Fibroblast of lung (primary cell): ENCODE measurements around the gene SLC6A7.

Experiments
- CTCF ChIP-seq, 2 donors: IDR thresholded peaks in 1 of 2; conservative IDR thresholded peaks in 1 of 2; 1 replicate in 1 of 2; 2 replicates in 1 of 2; pipeline ENCODE4 v1.5.1; 2011 to 2012; ENCODE audit warnings: low read length in 2 of 2, control low read depth in 1 of 2, inconsistent platforms in 1 of 2, low read depth in 1 of 2, mild to moderate bottlenecking in 1 of 2
- EZH2 ChIP-seq: IDR thresholded peaks from 2 replicates; pipeline ENCODE4 v1.5.1; 2012; ENCODE audit warnings: low read length, control low read depth, mild to moderate bottlenecking; ENCODE audit errors: missing control alignments

- no peak for TF ChIP-seq CTCF (conservative IDR thresholded peaks at IDR 0.05 in 1 of 2, IDR thresholded peaks at IDR 0.05 in 1 of 2; ENCODE audit: low read depth in 1 of 2, low read length in 2 of 2)
- no peak for TF ChIP-seq EZH2
Observed at GRCh38 chr5:150146862-150147601, 42.8 kb upstream of the SLC6A7 start.
